Right renal cortex interstitium (tissue), 3 donors: ENCODE measurements around the gene METTL2B. TPM values are rescaled to one million over a fixed set of nuclear protein-coding genes. Genes with fewer than 3 reads are reported as not detected.

Source experiments
- DNase-seq, 3 donors: peaks; one replicate each; pipeline ENCODE4 v3.0.0-alpha.2; 2013; ENCODE audit warnings: low read depth in 3 of 3, low spot score in 2 of 3
- polyA plus RNA-seq, 3 donors: library from polyadenylated mRNA; unstranded; fragments of 120-200 nt; gene quantifications; one replicate each; pipeline ENCODE4 v1.2.1, GENCODE V29; 2013; ENCODE audit not compliant: insufficient read length in 3 of 3

The METTL2B gene, protein sequence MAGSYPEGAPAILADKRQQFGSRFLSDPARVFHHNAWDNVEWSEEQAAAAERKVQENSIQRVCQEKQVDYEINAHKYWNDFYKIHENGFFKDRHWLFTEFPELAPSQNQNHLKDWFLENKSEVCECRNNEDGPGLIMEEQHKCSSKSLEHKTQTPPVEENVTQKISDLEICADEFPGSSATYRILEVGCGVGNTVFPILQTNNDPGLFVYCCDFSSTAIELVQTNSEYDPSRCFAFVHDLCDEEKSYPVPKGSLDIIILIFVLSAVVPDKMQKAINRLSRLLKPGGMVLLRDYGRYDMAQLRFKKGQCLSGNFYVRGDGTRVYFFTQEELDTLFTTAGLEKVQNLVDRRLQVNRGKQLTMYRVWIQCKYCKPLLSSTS
- polyA plus RNA-seq: 10 to 100 TPM; 24.7 to 27.7 (median 26.7) TPM

DNA sequence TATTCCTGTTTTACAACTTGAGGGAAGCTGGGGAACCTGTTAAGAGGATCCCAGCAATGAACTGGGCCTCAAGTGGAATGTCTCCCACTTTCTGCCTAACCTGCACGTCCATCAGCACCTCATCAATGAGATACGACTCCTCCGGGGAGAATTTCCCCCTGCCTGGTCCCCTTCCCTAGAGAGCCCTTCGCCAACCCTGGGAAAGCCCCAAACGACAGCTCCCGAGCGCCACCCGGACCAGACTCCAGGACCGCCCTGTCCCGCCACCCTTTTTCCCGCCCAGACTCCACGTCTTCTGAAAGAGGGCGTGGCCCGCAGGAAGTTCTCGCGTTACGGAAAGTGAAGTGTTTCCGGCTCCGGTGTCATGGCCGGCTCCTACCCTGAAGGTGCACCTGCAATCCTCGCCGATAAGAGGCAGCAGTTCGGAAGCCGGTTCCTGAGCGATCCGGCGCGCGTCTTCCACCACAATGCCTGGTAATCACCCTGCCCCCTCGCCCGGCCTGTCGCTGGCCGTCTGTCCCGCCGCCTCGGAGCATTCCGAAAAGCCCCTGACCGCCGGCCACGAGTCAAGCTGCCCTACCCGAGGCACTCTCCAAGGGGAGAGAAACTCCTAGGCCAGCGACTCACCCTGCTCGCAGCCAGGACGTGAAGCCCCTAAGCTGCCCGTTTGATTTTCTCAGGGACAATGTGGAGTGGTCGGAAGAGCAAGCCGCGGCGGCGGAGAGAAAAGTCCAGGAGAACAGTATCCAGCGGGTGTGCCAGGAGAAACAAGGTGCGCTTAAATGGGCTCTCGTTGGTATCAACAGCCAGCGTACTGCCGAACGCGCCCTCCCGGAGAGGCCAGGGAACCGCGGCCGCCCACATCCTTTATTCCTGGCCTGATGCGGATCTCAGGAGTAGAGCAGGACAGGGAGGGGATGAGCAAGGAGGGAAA lies at the start of gene METTL2B:
TSS of gene METTL2B (plus strand) at position 347 of the 934 bp plus-strand sequence. CDS start at position 365, 18 bp downstream.
- peak in 2 of 3 donors; percentile 72 to 84 for DNase-seq

DNA sequence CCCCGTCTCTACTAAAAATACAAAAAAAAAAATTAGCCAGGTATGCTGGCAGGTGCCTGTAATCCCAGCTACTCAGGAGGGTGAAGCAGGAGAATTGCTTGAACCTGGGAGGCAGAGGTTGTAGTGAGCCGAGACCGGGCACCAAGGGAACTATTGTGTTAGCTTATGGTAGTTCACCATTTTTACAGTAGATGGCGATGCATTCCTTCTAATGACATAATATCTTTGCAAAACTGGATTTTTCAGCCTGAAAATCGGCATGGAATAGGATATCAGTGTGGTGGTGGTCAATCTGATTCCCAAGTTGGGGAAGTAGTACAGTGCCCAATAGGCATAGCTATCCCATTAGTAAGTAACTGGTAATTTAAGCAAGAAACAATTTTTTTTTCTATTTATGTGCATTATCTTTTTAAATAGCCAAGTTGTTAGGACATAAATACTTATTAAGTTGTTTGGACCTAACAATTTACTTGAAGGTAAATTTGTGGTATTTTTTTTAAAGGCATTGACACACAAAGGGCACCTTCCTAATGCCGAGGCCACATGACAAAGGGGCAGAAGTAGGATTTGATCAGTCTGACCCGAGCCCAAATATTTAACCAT lies 49.2 kb upstream of the METTL2B start:
- DNase-seq: no peak

DNA sequence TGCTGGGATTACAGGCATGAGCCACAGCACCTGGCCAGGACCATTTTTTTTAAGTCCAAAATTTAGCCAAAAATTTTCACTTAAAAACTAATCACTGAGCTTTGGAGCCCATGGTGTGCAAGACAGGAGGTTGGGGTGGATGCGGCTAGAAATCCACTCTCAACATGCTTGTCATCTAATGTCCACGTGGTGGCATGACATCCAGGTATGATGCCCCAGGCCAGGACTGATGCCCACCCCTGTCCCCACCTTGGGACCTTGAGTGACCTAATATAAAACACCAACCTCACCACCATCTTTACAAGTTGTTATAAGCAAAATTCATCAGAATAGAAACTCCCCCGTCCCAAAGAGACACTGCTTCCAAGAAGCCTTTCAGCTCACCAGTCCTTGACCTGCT lies 46.3 kb upstream of the METTL2B start:
- no peak for DNase-seq

DNA sequence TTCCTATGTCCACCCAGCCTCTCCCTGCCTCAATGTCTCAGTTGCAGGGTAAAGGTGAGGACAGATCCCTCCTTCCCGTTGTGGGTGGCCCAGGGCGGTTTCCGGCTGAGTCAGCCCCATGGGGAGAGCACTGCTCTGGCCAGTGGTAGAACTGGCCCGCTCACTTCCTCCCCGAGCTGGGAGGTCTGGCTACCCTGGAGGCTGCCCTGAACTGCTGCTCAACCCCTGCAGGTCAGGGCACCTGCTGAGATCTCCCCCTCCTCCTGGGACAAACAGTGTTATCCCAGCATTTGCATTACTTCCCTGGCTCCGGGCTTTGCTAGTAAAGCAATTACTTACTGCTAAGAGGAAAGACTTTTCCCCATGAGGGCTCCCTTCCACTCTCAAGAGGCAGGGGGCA lies 45.3 kb upstream of the METTL2B start:
- no peak for DNase-seq

DNA sequence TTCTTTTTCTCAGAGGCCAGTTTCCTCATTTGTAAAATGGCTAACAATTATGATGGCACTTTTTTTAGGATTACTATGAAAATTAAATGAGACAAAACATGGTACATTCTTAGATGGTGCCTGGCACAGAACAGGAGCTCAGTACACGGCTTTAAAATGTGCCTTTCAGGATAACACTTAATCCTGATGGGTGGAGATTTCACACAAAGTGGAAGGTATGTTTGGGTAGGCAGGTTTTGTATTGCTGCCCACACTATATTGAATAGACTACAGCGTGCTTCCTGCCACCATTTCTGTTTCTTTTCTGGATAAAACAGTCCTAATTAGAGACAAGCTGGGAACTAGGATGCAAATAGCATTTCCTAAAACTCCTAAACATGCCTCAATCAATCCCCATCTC lies 44.8 kb upstream of the METTL2B start:
- DNase-seq: no peak

DNA sequence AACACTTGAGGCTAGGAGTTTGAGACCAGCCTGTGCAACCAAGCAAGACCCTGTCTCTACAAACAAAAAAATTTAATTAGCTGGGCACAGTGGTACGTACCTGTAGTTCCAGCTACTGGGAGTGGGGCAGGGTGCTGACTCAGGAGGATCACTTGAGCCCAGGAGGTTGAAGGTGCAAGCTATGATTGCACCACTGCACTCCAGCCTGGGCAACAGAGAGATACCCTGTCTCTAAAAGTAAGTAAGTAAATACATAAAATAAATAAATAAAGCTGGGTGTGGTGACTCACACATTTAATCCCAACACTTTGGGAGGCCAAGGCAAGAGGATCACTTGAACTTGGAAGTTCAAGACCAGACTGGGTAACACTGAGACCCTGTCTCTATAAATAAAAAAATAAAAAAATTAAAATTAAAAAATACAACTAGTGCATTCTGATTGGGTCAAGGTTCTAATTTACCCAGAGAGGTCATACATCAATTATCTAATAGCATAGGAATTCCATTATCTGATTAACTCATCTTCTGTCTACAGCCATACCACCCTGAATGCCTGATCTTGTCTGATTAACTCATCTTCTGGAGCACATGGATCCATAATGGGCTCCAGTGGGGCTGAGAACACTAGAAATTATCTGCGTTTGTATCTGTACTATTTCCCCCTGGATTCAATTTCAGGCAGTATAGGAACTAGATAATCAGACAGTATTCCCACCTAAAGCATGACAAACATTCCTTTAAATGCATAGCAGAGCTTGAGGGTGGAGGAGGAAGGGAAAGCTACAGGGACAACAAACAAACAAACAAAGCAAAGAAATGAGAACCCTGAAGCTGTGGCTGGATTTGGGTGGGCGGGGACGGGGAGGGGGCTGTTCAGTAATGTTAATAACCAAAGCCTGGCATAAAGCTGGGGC lies 41.9 kb upstream of the METTL2B start:
- DNase-seq: no peak

DNA sequence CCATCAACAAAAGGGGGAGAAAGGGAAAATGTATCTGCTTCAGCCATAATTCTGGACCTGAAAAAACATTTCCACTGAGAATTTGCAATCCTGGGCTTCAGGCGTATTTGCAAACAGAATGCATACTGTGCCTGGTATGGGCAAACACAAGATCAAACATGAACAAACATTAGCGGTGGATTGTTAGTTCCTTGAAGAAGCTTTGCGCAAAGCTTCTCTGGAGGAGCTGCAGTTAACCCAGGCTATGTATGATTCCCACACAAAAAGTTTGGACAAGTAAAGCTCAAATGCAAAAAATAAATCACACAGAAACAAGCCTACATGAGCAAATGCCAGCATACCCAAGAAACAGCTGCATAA lies 41.2 kb upstream of the METTL2B start:
- no peak for DNase-seq

DNA sequence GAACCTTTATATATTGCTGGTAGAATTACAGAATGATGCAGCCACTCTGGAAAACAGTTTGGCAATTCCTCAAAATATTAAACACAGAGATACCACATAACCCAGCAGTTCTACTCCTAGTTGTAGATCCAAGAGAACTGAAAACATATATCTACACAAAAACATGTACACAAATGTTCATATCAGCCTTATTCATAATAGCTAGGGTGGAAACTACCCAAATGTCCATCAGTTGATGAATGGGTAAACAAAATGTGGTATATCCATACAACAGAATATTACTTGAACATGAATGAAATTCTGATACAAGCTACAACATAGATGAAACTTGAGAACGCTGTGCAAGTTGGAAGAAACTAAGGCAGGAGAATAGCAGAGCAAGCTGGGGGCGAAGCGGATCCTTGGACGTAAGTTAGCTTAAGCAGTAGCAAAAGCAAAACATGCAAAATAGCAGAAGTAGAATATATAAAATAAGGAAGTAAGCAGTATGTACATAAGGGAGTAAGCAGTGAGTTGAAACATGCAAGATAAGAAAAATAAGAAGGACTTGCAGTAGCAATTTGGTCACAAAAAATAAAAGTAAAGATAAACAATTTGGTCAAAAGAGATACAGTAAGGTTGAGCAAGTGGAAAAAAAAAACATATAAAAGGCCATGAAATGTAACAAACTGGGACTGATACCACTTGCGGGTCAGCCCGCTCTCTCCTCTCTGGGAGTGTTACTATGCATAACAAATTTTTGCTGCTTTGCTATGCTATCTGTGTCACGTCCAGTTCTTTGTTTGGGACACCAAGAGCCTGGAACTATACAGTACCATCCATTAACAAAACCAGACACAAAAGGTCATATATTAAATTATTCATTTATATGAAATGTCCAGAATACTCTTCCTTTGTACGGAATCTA lies 38.9 kb upstream of the METTL2B start:
- DNase-seq: no peak

DNA sequence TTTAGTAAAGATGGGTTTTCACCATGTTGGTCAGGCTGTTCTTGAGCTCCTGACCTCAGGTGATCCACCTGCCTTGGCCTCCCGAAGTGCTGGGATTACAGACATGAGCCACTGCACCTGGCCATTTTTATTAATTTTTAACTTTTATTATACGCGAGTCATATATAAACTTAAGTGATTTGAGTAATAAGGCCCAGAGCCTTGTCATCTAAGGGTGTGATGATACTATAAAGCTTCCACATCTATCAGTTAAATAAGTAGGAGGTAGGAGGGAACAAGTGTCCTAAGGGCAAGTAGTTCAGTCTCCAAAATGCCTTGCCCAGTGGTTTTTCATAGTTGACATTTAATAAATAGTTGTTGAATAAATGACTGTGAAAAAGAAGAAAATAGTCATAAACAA lies 34.2 kb upstream of the METTL2B start:
- DNase-seq: no peak

DNA sequence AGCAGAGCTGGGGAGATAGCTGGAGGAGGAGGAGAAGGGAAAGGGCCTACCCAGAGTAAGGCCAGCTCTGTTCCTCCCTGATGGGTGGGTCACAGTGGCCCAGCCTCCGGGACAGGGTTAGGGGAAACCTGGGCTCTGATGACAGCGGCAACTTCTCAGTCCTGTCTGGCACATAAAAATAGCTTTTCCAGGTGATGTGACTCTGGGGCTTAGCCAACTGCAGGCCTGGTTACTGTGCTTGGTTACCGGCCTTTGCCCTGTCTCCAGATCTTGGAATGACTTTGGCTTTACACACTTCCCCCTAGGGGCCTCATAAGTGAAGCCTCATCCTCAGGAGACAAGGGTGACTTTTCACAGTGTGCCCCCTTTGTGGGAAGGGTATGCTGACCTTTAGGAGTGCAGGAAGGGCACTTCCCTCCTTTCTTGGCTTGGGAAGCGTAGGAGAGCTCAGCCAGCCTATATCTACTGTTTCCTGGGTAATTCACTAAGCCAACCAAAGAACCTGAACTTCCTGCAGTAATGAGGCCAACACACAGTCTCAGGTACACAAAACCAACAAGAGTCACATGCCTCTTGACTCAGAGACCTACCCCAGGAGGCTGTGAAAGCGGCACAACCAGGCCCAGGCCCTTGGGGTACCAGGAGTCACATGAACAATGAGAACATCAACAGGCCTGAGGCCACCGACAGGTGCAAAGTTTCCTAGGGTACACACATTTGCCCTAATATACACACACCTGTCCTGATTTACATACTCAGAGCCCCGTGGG lies 32.5 kb upstream of the METTL2B start:
- DNase-seq: no peak

DNA sequence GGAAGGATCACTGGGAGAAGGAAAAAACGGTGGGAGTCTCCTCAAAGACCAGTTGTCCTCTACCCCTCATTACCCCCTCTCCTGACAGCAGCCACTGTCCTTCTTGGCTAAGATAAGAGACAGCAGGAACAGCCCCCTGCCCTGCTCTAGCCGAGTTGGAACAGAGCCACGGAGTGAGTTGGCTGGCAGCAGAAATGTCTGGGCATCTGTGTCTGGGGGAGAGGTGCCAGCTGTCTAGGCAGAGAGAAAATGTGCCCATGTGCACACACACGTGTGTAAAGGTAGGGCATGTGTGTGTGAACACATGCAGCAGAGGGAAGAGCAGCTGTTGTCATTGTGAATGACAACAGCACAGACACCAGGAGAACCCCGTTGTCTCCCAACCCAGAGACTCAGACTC lies 30.2 kb upstream of the METTL2B start:
- no peak for DNase-seq

DNA sequence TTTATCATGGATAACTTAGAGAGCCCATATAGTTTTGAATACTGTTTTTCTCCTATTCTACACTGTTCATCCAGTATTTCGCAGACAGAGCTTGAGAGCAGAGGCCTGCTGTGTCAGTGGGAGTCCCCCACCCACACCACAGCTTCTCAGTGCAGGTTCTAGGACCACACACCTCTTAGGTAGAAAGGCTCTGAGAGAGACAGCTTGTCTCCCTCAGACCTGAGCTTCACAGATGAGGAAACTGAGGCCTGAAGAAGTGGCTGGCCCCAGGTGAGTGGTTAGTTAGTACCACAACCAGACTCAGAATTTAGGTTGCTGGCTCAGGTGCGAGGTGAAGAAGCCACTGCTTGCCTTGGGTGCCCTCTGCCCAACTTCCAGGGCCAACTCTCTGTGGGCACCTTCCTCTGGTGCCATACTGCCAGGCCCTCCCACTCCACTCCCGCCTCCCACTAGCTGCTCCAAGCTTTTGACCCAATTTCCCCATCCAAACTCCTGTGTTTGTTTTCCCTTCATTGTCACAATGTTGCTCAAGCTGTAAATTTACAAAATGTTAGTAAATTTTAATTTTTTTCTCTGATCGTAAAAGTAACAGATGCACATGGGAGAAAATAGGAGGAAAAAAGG lies 28.5 kb upstream of the METTL2B start:
- DNase-seq: no peak

DNA sequence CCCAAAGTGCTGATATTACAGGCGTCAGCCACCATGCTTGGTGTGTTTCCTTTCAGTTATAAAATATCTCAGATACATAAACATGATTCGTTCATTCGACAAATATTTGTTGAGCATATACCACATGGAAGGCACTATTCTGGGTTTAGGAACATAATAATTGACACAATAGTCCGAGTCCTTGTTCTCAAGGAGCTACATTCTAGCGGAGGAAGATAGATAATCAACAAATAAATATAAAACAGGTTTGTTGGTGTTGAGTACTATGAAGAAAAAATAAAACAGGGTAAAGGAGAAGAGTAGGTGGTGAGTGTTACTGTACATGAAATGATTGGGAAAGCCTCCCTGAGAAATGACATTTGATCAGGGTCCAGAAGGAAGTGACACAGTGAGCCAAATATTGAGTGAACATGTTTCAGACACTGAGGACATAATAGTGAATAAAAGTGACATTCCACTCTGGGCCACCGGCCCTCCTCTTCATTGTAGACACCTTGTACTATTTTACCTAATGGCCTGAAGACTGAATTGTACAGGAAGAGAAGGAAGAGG lies 27.7 kb upstream of the METTL2B start:
- no peak for DNase-seq

DNA sequence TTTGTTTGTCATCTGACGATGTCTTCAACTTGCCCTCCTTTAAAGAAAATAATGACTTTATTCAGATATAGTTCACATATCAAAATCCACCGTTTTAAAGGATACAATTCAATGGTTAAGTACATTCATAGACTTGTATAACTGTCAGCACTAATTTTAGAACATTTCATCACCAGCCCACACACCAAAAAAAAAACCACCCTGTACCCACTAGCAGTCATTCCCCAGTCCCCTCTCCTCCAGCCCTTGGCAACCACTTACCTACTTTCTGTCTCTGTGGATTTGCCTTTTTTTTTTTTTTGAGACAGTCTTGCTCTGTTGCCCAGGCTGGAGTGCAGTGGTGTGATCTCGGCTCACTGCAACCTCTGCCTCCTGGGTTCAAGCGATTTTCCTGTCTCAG lies 26.1 kb upstream of the METTL2B start:
- DNase-seq: no peak

DNA sequence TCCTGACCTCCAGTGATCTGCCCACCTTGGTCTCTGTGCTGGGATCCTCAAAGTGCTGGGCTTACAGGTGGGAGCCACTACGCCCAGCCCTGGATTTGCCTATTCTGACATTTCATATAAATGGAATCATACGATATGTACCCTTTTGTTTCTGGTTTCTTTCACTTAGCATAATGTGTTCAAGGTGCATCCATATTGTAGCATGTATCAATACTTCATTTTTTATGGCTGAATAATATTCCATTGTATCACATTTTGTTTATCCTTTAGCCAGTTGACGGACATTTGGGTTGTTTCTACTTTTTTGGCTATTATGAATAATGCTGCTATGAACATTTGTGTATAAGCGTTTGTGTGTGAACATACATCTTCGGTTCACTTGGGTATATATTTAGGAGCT lies 25.6 kb upstream of the METTL2B start:
- DNase-seq: no peak

DNA sequence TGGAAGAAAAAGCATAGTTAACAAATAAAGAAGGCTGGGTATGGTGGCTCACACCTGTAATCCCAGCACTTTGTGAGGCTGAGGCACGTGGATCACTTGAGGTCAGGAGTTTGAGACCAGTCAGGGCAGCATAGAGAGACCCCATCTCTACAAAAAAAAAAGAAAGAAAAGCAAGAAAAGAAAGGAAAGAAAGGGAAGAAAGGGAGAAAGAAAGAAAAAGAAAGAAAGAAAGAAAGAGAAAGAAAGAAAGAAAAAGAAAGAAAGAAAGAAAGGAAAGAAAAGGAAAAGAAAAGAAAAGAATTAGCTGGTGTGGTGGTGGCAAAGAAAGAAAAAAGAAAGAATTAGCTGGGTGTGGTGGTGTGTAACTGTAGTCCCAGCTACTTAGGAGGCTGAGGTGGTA lies 24.0 kb upstream of the METTL2B start:
- DNase-seq: no peak

DNA sequence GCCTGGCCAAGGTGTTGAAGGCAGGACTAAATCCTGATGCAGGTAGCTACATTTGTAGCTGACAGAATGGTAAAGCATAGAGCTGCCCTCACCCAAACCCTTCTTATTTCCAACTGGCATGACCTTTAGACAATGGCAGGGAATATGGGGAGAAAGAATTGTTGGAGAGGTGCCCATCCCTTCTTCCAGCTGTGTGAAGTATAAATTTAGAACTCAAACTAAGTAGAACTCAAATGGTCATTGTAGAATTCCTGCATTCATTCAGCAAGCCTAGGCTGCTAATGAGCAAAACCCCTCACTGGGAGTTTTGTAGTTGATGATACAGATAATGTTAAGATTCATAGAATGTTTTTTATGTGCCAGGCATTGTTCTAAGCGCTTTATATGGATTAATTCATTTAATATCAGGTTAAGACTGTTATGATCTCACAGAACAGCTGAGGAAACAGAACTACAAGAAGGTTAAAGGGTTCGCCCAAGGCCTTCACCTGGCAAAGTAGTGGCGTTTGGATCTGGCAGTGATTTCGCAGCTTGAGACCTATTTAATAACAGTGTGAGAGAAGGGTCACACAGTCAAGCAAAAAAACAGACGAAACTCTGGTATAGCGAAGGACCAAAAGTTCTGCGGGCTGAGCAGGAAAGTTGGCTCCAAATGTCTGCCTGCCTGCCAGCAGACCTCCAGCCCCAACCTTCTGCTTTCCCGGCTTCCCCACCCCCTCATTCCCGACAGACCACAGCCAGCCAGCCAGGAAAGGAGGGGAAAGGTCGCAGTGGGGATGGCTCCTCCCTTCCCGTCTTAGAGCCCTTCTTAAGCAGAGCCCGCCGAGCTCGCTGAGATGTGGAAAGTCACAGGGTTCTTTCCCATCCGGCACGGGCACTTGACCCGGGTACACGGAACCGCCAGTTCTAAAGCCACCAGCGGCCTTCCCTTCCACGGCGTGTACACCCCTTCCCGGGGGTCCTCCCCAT lies 22.4 kb upstream of the METTL2B start:
- peak in 2 of 3 donors; percentile 70 to 79 for DNase-seq
